Bronchial epithelial cell (primary cell): ENCODE measurements around the gene ACADVL. TPM values are rescaled to one million over a fixed set of nuclear protein-coding genes. Genes with fewer than 3 reads are reported as not detected.
"Not testable (repeated sequence)": the region's sequence is repeated elsewhere in the genome, so short reads cannot be mapped to it uniquely, and the experiment has no call there.

Source experiments
- DNase-seq: peaks from one replicate; pipeline ENCODE4 v3.0.0-alpha.2; 2010; ENCODE audit warnings: low read depth
- FAIRE-seq: peaks from 2 replicates; lab custom pipeline; 2011; peaks lifted over from hg19 to GRCh38; lab: Jason Lieb, UNC
- H3K27me3 ChIP-seq: 2 replicates; pipeline ENCODE4 v1.5.1; 2011; ENCODE audit warnings: low read length; ENCODE audit not compliant: control insufficient read depth, insufficient read depth
- H3K36me3 ChIP-seq: 2 replicates; pipeline ENCODE4 v1.5.1; 2011; ENCODE audit warnings: low read length; ENCODE audit not compliant: control insufficient read depth, insufficient read depth
- H3K4me3 ChIP-seq: 2 replicates; pipeline ENCODE4 v1.5.1; 2011; ENCODE audit warnings: mild to moderate bottlenecking, low read depth, low read length, control low read depth
- CTCF ChIP-seq: IDR thresholded peaks from 2 replicates; pipeline ENCODE4 v1.5.1; 2011; ENCODE audit warnings: mild to moderate bottlenecking, moderate library complexity, low read length, control low read depth, inconsistent platforms; ENCODE audit not compliant: insufficient read depth, severe bottlenecking
- total RNA-seq: library from RNA; depleted of rRNA; stranded (reverse); fragments of >200 nt; gene quantifications from 2 replicates; pipeline ENCODE4 v1.2.1, GENCODE V29; 2014

The ACADVL gene
- total RNA-seq = 216 and 277 TPM in 2 replicates

GRCh38 chr17:7219812-7220592, at the start of gene ACADVL, which contains the start of gene DLG4:
Gene ACADVL, plus strand, starts transcription at chr17:7219938. Its CDS starts 47 bp downstream, at chr17:7219985.
Gene DLG4, minus strand, starts transcription at chr17:7219836.
- TF ChIP-seq CTCF = no peak
- peaks cover 24% of the 10 kb centered on the region for H3K36me3 ChIP-seq
- peak within 1 kb of the TSS; percentile 84 for H3K4me3 ChIP-seq
- DNase-seq (peak; percentile 86), FAIRE-seq (peak; percentile 40)
- H3K27me3 ChIP-seq = no peaks in the 10 kb centered on the region

GRCh38 chr17:7172522-7173191, 47.1 kb upstream of the ACADVL start:
- not testable (repeated sequence) for H3K27me3 ChIP-seq, H3K36me3 ChIP-seq, H3K4me3 ChIP-seq, DNase-seq
- peak; percentile 23 for FAIRE-seq

GRCh38 chr17:7173687-7174602, 45.8 kb upstream of the ACADVL start:
- DNase-seq = peak; percentile 29
- Histone ChIP-seq H3K27me3 (peaks cover 4% of the 10 kb centered on the region), H3K4me3 (no peak overlapping the region), H3K36me3 (no peaks in the 10 kb centered on the region)
- TF ChIP-seq CTCF = peak; percentile 47
- FAIRE-seq = no peak

GRCh38 chr17:7174603-7175326, 45.0 kb upstream of the ACADVL start:
- no peak for DNase-seq
- Histone ChIP-seq H3K27me3 (peaks cover 4% of the 10 kb centered on the region), H3K36me3 (no peaks in the 10 kb centered on the region), H3K4me3 (no peak overlapping the region)
- no peak for TF ChIP-seq CTCF
- FAIRE-seq = peak; percentile 96

GRCh38 chr17:7175330-7175733, 44.4 kb upstream of the ACADVL start:
- no peak for DNase-seq
- no peak for FAIRE-seq
- H3K27me3 ChIP-seq = peaks cover 4% of the 10 kb centered on the region

More at GRCh38 chr17:7175330-7175733, 44.4 kb upstream of the ACADVL start:
- TF ChIP-seq CTCF = no peak
- Histone ChIP-seq H3K36me3 (no peaks in the 10 kb centered on the region), H3K4me3 (no peak overlapping the region)
